NCI-H2227 (cell line): ENCODE measurements around the gene CAMSAP1.
A peak's percentile ranks its signal among the peaks of the same experiment; 100 is the strongest.
"Not testable (repeated sequence)": the region's sequence is repeated elsewhere in the genome, so short reads cannot be mapped to it uniquely, and the experiment has no call there.

Source experiments
- DNase-seq: peaks from one replicate; lab custom pipeline; 2025; ENCODE audit not compliant: unreplicated experiment; lab: John Stamatoyannopoulos, UW

Gene CAMSAP1

DNA sequence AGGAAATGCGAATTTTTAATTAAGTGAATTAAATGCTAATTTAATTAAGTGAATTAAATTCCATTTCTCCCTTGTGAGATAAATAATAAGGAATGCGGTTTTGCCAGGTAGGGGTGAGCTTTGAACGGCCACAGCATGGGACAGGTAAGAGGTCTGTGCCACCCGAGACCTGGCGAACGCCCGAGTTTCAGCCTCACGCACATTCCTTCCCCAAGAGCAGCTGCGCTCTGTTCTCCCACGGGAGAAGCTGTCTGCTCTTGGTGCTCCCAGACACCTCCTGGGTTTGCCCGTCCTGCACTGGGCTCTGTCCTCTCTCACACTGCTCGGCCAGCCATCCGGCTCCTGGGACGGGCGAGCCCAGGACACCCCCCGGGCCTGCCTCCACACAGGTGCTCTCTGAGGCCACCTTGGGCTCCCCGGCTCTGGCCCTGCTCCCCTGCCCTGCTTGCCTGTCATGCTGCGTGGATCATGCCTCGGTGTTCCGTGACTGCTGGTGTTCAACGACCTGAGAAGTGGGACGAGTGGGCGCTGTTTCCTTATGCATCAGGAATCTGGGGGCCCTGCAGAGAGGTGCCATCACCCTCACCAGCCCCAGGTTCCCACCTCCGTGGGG lies 13.7 kb upstream of the CAMSAP1 start:
- DNase-seq = no peak

DNA sequence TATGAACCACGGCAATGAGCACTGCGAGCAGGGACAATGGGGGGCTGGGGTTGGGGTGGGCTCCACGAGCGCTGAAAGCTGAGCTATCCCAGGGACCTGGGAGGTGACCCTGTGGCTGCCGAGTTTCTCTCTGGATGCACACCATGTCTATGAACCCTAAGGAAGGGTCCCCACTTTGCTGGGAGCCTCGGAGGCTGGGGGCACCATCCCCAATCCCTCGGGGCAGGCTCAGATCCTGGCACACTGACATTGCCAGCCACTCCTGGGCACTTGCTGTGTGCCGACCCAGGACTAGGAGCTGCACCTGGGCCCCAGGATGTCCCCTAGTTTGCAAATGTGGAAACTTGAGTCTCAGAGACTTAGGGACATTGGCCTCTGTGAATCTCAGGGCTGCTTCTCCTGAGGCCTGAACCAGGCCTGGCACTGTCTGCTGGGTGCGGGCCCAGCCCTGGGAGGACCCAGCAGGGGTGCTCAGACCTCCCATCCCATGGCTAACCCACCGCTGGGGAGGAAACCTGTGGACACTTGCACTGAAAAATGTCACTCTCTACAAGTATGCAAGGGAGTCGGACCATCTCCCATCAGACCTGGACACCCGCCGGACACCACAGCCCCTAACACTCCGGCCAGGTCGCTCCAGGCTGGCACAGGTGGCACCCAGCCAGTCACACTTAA lies 13.0 kb upstream of the CAMSAP1 start:
- no peak for DNase-seq

- DNase-seq = no peak
Measured at GRCh38 chr9:135919318-135919890, 12.1 kb upstream of the CAMSAP1 start.

GRCh38 chr9:135916227-135916626 lies 8.9 kb upstream of the CAMSAP1 start:
- DNase-seq = not testable (repeated sequence)

- no peak for DNase-seq
Measured at GRCh38 chr9:135914921-135915320, 7.6 kb upstream of the CAMSAP1 start.

DNA sequence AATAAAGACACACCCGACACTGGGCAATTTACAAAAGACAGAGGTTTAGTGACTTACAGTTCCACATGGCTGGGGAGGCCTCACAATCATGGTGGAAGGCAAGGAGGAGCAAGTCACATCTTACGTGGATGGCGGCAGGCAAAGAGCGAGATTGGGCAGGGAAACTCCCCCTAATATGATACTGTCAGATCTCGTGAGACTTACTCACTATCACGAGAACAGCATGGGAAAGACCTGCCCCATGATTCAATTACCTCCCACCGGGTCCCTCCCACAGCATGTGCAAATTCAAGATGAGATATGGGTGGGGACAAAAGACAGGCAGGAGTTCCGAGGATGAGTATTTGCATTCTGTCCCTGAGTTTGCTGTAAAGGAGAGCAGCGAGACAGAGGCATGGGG lies 3.9 kb upstream of the CAMSAP1 start:
- DNase-seq = not testable (repeated sequence)

- no peak for DNase-seq
Measured at GRCh38 chr9:135910757-135911156, 3.4 kb upstream of the CAMSAP1 start.

DNA sequence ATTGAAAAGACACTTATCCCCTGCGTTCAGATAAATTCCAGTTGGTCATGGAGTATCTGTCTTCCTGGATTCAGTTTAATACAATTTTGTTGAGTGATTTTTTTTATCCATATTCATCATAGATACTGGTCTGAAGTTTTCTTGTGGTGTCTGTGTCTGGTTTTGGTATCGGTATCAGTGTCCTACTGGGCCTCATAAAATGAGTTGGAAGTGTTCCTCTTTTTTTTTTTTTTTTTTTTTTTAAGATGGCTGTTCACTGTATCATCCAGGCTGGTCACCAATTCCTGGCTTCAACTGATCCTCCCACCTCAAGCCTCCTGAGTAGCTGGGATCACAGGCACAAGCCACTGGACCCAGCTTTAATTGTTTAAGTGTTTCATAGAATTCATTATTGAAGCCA lies 2.9 kb upstream of the CAMSAP1 start:
- no peak for DNase-seq

DNA sequence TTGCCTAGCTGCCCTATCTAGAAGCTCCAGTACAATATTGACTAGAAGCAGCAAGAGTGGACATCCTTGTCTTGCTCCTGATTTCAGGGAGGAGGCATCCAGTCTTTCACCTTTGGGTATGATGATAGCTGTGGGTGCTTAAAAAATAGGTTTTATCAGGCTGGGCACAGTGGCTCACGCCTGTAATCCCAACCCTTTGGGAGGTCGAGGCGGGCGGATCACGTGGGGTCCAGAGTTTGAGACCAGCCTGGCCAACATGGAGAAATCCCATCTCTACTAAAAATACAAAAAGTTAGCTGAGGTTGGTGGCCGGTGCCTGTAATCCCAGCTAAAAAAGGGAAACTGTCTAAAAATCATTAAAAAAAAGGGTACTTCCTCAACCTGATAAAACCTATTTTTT lies 2.0 kb upstream of the CAMSAP1 start:
- no peak for DNase-seq

DNA sequence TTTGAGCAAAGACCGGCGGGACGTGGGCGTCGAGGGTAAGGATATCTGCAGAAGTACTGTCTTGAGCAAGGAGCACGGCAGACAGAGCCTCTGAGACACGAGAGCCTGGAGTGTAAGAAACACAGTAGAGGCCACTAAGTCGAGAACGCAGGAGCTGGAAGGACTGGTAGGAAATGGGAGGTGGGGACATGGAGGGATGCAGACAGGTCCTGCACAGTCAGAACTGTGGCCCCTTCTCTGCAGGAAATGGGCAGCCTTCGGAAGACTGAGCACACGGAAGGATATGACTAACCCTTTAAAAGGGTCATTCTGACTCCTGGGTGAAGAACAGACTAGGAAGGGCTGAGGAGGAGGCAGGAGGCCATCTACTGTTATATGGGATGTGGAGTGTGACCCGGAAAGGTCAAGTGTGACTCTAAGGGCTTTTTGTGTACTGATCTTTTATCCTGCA lies 1.4 kb upstream of the CAMSAP1 start:
- DNase-seq = no peak

- DNase-seq = peak; percentile 43
Measured at GRCh38 chr9:135908093-135908753, 877 bp upstream of the CAMSAP1 start.

DNA sequence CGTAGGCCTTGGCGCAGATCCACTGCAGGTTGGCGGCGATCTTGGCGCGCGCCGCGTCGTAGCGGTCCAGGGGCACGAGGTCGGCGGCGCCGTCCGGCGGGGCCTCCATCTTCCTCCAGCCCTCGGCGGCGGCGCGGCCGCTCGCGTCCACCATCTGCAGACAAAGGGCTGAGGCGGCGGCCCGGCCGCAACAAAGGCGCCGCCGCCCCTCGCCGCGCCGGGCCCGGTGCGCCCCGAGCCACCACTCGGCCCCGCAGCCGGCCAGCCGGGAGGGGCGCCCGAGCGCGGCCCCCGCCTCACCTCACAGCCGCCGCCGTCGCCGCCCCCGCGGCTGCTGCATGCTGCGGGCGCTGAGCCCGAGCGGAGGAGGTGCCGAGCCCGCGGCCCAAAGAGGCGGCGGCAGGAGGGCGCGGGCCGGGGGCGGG lies 328 bp downstream of the CAMSAP1 start:
- no peak for DNase-seq

DNA sequence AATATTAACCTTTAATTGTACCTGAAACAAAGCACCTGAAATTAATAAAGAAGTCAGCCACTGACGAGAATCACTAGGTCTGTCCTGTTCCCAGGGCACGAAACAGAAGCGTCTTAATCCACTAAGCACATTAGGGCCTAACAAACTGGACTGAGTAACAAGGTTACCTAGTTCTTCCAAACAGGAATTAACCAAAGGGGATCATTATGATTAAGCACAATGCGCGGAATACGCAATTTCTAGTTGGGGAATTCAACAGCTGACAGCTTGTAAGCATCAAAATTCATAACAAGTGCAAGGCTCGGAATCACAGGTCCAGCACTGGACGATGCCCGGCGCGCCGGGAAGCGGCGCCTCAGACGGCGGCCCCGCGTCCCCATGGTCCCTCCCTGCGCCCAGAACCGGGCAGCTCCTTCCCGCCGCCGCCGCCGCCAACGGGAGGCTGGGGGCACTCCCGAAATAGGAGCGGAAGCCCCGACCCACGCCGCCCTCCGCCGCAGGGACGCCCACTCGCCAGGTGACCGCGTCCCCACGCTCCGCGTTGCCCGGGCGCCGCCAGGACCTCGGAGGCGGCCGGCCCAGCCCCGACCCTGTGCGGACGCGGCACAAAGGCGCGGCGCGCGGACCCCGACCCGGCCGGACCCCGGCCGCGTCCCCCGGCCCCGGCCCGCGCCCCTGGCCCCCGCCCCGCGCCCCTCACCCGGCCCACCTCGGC lies 898 bp downstream of the CAMSAP1 start:
- peak; percentile 22 for DNase-seq

DNA sequence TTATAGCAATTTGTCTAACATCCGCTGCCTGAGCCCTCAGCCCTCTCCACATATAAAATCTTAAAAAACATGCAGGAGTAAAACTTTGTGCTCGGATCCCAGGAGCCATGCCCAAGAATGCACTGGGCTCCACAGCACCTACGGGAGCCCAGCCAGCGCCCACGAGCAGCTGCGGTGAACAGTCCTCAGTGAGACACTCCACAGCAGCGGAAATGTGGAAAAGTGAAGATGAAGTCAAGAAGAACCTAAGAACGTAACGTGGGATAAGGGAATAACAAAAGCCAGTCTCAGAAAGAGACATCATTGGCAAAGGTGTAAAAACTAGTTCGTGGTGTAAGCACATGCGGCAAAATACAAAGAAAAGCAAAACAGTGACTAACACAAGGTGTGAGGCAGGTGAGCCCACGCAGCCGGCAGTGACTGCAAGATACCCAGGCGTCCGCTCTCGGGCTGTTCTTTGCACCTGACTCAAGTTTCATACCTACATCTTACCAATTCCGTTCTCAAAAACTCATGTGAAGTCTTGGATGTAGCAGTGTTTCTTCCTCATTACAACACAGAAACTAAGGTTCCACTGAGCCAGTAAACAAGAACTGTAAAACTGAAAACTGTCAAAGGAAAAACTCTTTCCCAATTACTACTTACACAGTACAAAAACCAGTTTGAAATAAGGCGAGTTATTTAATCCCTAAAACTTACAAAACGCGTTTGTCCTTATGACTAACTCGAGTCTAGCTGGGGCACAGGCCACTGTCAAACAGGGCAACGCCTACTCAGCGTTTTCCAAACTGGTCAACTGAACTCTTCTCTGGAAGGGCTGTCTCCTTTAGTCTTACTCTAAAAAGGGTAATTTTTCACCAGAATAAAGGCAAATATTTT lies 1.7 kb downstream of the CAMSAP1 start:
- DNase-seq = peak; percentile 5

DNA sequence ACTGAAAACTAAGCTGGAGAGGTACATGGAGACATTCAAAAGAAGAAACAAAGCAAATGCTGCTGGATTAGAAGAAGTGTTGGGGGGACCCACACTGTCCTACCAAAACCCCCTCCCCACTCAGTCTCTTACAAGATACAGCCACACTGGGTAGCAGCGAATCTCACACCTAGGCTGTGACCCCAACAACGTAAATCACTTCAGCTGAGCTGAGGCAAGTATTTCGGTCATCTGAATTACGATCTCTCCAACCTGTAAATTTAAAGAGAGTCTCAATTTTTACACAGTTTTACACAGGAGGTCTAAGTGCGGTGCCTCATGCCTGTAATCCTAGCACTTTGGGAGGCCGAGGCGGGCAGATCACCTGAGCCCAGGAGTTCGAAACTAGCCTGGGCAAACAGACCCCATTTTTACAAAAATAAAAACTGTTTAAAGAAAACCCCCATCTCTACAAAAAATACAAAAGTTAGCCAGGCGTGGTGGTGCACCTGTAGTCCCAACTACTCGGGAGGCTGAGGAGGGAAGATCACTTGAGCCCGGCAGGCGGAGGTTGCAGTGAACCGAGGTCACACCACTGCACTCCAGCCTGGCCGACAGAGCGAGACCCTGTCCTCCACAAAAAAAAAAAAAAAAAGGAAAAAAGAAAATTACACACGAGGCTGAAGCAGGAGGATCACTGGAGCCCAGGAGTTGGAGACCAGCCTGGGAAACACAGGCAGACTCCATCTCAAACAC lies 3.4 kb downstream of the CAMSAP1 start:
- no peak for DNase-seq

DNA sequence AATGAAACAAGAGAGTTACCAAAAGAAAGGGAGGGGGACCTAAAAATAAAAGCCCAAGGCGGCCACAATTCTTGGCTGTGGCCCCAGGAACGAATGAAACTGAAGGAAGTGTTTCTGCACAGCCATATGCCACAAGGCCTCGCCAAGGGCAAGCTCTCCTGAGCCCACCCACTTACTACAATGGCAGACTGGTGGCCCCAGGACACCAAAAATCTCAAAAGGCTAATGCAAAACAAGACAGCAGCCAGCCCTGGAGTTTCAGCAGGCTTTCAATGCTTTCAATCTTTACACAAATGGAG lies 4.0 kb downstream of the CAMSAP1 start:
- no peak for DNase-seq

GRCh38 chr9:135902655-135903357 lies 4.5 kb downstream of the CAMSAP1 start:
- no peak for DNase-seq

GRCh38 chr9:135901826-135902225 lies 5.5 kb downstream of the CAMSAP1 start:
- DNase-seq = no peak

DNA sequence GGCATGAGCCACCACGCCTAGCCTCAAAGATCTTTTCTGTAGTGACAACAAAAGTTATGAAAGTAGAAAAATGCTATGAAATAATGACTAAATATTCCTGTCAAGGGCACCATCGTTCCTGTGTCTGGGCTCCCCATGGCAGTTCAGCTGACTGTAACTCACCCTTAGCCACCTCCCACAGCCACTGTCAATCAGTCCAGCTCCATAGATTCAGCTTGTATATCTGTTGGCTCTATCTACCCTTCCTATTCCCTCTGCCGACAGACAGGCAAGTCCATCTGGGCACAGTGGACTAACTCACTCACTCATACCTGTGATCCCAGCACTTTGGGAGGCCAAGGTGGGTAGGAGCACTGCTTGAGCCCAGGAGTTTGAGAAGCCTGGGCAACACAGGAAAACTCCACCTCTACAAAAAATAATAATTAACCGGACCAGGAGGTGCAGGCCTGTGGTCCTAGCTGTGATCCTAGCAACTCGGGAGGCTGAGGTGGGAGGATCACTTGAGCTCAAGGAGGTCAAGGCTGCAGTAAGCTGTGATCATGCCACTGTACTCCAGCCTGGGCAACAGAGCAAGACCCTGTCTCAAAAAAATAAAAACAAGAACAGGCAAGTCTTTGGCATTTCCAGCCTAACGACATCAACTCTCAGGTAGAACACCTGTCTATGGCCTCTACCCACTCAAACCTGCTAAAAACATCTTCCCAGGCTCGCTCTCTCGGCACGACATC lies 6.2 kb downstream of the CAMSAP1 start:
- no peak for DNase-seq
